Spleen (tissue), 7 donors: ENCODE measurements around the gene KIAA0586.

Experiments
- POLR2A ChIP-seq, 3 donors: fragments of 450-650 bp; IDR thresholded peaks; one replicate each; pipeline ENCODE4 v1.5.1; 2017; ENCODE audit warnings: antibody characterized with exemption in 3 of 3, mild to moderate bottlenecking in 1 of 3
- POLR2AphosphoS5 ChIP-seq, 3 donors: sonication (generic); formaldehyde crosslinking; IDR thresholded peaks; one replicate each; pipeline ENCODE4 v1.5.1; 2017; ENCODE audit warnings: antibody characterized with exemption in 3 of 3
- TF ChIP-seq, protein P1 (sequence below), 11 experiments: fragments of 200-600 bp in 7 of 11; fragments of 450-650 bp in 4 of 11; sonication (generic) in 4 of 11; IDR thresholded peaks in 8 of 11; conservative IDR thresholded peaks in 3 of 11; 1 replicate in 7 of 11; 2 replicates in 4 of 11; pipeline versions ENCODE4 v1.4.0 to v1.8.0; 2016 to 2021; ENCODE audit warnings: antibody characterized with exemption in 11 of 11, inconsistent platforms in 4 of 11, mild to moderate bottlenecking in 1 of 11
- donor health status: DM: no; HTN: no; CAD: no; lungs with moderate emphysema.
- donor health status: DM: no; HTN: no; CAD: no.
- donor health status: DM: no; HTN: no; CAD: no.

DNA sequence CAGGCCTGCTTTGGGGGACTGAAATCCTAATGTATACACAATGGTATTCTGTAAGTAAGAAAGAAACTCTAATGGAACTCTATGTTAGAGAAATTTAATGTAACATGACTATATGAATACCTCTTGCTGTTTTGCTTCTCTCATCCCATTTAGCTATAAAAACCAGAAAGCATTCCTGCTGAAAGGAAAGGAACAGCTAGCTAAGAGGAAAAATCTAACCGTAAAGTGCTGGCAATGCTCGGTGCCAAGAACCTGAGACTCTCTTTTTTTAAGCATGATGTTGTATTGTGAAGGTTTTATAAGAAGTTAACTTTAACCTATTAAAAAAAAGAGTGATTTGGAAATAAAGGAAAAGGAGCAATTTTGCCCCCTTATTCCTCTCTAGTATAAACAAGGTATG, 134.6 kb downstream of the KIAA0586 start:
- TF ChIP-seq POLR2A (IDR thresholded peaks at IDR 0.05), result no peak
- TF ChIP-seq, protein P1, sequence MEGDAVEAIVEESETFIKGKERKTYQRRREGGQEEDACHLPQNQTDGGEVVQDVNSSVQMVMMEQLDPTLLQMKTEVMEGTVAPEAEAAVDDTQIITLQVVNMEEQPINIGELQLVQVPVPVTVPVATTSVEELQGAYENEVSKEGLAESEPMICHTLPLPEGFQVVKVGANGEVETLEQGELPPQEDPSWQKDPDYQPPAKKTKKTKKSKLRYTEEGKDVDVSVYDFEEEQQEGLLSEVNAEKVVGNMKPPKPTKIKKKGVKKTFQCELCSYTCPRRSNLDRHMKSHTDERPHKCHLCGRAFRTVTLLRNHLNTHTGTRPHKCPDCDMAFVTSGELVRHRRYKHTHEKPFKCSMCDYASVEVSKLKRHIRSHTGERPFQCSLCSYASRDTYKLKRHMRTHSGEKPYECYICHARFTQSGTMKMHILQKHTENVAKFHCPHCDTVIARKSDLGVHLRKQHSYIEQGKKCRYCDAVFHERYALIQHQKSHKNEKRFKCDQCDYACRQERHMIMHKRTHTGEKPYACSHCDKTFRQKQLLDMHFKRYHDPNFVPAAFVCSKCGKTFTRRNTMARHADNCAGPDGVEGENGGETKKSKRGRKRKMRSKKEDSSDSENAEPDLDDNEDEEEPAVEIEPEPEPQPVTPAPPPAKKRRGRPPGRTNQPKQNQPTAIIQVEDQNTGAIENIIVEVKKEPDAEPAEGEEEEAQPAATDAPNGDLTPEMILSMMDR (IDR thresholded peaks at IDR 0.05 in 8 of 11, conservative IDR thresholded peaks at IDR 0.05 in 3 of 11), result no peak
- no peak for TF ChIP-seq POLR2AphosphoS5 (IDR thresholded peaks at IDR 0.05)
